Activated CD8-positive, alpha-beta memory T cell treated with anti-CD3 and anti-CD28 coated beads, Interleukin-2, amount 50 U/mL, for 4 hours (primary cell): ENCODE results near the gene SH3PXD2A.
"Not testable (repeated sequence)": the region's sequence is repeated elsewhere in the genome, so short reads cannot be mapped to it uniquely, and the experiment has no call there.

ENCODE experiments used
- DNase-seq: peaks from one replicate; pipeline ENCODE4 v3.0.0-alpha.2; 2020

Gene SH3PXD2A

DNA sequence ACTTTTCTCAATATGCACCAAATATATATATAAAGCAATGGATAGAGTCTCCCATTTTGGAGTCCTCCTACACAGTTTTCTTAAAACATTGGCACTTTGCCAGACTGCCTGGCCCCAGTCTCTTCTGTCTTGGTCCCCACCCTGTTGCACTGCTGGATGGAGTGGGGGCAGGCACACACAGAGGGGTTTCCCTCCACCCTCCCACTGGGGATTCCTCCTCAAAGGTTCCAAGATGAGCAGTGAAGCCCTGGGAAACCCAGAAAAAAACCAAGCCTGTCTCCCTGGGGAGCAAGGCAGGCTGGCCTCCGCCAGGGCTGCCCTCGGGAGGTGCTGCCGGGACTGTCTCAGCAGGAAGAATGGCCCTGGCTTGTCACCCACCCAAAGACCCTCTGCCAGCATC lies 68.0 kb downstream of the SH3PXD2A start:
- DNase-seq, result no peak

DNA sequence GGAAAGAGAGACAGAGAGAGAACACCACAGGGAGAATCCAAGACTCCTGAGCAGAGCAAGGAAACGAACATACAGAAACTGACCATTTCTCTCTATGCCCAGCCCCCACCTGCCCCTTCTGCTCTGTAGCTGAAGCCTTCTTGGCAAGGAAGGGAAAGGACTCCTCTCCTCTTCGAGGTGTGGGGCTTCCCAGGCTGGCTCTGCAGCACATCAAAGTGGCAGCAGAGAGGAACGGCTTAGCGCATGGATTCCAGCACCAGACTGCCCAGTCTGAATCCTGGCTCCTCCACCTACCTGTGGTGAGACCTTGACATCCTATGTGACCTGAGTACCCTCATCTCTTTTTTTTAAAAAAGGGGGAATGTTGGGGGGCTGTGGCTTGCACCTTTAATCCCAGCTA lies 69.4 kb downstream of the SH3PXD2A start:
- DNase-seq, result no peak

- no peak for DNase-seq
Observed at GRCh38 chr10:103784723-103785418, 70.5 kb downstream of the SH3PXD2A start.

DNA sequence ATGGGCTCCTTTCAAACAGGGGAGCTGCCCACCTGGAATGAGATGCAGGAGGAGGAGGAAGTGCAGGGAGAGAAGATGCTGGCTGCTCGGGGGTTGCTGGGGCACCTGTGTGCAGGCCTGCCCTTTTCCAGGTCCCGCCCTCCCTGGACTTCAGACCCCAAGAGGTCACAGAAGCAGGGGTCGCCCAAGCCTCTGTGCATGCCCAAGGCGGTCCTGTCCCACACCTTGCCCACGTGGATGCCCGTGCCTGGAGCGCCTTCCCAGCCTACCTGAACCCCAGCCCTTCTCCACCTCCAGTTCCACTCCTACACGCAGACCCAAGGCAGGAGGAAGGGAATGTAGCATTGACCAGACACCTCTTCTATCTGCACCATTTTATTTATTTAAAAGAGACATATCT lies 71.3 kb downstream of the SH3PXD2A start:
- DNase-seq, result no peak

GRCh38 chr10:103783681-103784080 lies 71.7 kb downstream of the SH3PXD2A start:
- no peak for DNase-seq

DNA sequence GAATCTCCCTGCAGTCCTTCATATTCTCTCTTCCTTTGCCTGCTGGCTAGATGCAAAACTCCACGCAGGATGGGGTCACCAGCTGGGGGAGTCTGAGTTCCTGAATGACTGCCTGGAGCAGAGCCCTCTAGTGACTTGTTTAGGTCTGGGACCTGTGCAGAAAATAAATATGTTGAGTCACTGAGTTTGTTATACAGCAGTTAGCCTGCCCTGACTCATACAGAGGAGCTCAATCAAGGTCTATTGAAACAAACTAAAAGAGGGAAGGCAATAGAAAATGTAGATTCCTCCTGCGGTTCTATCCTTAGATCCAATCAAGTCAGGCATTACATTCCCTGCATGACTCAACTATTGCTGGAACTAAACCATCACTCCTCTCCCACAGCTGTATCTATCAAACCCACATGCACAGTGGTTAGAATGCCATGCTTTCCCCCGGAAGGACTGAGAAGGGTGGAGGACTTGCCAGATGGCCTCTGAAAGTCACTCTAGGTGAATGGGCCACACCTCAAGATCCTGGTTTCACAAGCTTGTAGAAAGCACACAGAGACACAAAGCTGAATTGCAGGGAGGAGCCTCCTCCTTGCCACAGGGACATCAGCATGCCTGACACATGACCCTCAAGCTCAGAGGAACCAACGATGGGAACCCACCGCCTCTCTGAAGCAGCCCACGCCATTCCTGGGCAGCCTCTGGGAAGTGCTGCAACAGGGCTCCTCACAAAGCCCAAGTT lies 73.9 kb downstream of the SH3PXD2A start:
- DNase-seq, result no peak

DNA sequence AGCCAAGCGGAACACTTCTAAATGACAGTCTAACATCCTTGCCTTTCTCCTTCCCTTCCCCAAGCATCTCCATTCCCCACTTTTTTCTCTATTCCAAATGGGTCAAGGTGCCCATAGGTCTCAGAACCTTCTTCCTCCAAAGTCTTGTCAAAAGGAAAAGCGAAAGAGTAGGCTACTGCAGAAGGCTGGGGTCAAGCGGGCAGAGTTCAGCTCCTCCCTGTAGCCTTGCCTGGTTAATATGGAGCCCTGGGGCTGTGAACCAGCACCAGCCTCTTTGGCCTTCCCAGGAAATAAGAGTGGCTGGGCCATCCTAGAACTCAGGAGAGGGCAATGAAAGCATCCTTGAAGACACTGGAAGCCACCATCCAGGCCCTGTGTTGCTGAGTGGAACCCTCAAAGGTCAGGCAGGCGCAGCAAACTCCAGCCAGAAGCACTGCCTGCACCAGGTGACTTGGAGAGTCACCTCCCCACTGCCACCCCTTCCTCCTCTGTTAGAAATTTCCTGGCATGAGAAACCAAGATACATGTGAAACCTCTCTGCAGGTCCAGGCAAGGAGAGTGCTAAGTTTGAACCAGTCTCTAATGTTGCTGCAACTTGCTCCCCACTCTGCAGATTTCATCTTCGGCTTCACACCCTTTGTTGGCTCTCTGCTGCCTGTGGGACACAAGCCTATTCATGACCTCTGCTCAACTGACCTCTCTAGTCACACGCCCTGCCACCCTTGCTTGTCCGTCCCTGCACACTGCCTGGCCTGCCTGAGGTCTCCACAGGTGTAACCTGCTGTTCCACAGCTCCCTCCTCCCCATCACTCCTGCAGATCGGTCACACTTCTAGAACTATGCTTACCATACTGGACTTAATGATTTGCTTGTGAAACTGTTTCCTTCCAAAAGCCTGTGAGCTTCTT lies 74.9 kb downstream of the SH3PXD2A start:
- DNase-seq, result no peak

DNA sequence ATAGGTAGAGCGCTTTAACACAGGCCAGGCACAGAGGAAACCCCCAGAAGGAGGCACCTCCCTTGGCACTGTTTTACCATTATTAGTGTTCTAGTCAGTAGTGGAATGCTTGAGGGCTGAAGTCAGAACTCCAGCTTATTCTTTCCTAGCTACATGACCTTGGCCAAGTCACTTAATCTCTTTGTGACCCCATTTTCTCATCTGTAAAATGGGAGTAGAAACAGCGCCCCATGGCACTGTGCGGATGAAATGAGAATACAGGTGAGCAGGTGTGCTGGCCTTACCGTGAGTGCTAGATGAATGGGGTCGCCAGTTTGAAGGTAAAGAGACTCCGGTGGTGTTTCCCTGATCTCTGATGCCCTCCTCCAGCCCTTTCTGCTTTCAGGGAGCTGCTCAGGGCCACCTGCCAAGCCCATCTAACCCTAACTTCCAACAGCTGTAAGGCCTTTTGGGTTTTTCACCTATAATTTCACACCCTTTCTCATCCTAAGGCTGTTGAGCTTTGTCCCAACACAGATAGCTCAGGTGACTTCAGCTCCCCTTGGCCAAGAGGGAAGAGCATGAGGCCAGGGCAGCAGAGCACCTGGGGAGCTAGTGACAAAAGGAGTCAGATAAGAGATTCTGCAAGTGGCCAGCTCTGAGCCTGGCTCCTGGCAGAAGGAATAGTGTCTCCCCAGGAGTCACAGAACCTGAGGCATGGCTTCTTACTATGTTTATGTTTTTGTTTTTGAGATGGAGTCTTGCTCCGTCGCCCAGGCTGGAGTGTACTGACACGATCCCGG lies 76.8 kb downstream of the SH3PXD2A start:
- DNase-seq, result no peak

- no peak for DNase-seq
Observed at GRCh38 chr10:103776878-103777591, 78.3 kb downstream of the SH3PXD2A start.

- DNase-seq, result no peak
Observed at GRCh38 chr10:103775776-103776175, 79.6 kb downstream of the SH3PXD2A start.

GRCh38 chr10:103772846-103773245 lies 82.5 kb downstream of the SH3PXD2A start:
- not testable (repeated sequence) for DNase-seq

GRCh38 chr10:103772096-103772845 lies 83.1 kb downstream of the SH3PXD2A start:
- DNase-seq, result peak; percentile 56

DNA sequence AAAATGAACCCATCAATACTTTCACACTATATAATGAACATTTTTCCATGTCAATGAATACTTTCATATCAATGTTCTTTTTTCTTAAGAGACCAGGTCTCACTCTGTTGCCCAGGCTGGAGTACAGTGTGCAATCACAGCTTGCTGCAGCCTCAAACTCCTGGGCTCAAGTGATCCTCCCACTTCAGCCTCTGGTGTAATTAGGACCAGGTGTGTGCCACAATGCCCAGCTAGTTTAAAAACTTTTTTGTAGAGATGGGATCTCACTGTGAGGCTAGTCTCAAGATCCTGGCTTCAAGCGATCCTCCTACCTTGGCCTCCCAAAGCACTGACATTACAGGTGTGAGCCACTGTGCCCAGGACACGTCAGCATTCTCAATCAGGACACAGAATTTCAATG lies 85.2 kb downstream of the SH3PXD2A start:
- no peak for DNase-seq

- no peak for DNase-seq
Observed at GRCh38 chr10:103769176-103769575, 86.2 kb downstream of the SH3PXD2A start.

GRCh38 chr10:103768345-103768744 lies 87.0 kb downstream of the SH3PXD2A start:
- DNase-seq, result no peak

- no peak for DNase-seq
Observed at GRCh38 chr10:103767756-103768155, 87.6 kb downstream of the SH3PXD2A start.

DNA sequence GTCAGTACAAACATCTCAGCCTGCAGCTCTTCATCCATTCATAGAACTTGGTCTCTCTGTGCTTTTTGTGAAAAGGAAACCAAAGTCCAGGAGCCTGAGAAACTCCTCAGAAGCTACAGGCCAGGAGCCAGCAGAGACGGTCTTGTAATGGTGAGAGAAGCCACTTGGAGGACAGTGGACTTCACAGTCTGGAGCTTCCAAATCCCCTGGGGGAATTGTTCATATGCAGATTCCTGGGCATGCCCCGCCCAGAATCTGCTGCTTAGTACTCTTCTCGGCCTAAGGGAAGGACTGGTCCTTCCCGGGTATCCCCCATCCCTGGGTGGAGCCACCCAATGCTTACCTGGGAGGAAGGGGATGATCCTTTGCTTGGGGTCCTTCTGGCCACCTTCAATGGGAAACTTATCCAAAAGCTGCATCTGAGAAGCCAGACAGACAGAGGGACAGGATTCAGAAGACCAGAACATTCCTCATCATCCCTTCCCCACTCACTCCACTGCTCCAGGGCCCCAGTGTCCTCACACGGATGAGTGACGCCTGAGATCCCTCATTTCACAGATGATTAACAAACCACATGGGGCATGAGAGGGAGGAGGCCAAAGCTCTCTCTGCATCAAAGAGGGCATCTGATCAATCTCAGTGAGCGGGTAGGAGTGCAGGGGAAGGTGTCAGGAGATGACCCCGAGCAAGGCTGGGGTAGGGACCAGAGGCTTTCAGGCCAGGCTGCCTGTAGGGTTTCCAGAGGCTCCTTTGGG lies 88.4 kb downstream of the SH3PXD2A start:
- no peak for DNase-seq

GRCh38 chr10:103765981-103766380 lies 89.4 kb downstream of the SH3PXD2A start:
- peak; percentile 74 for DNase-seq

GRCh38 chr10:103765168-103765567 lies 90.2 kb downstream of the SH3PXD2A start:
- DNase-seq, result no peak

DNA sequence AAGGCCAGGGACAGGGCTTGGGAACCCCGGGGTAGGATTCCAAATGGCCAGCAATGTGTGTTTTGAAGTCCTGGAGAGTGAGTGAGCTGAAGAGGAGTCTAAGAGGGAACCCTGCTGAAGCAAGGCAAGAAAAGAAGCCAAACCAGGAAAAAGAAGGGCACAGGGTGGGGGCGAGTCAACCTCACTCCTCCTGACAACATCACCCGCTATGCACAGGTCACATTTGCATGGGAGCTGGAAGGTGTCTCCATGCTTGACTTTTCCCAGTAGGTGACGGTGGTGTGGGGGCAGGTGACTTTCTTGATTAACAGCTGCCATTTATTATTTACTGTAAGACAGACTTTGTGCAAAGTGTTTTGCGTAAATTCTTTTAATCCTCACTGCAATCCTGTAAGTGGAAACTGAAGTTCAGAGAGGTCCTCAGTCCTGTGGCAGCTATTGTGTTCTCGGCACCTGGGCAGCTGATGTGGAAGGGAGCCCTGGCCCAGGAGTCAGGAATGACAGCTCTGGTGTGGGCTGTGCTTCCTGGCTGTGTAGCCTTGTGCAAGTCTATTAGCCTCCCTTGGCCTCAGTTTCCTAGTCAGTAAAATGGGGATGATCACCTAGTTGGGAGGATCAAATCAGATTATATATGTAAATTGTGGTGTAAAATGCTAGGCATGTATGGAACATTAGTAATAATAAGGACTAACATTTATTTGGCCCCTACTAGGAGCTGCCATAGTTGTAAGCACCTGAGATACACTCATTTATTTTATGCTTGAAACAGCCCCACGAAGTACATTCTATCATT lies 90.9 kb downstream of the SH3PXD2A start:
- DNase-seq, result no peak
